Measurements from ENCODE around the gene LRRC23. TPM values are rescaled to one million over a fixed set of nuclear protein-coding genes. Genes with fewer than 3 reads are reported as not detected.

The LRRC23 gene
- total RNA-seq, 1 donor from 2014 or later = 14.5 TPM

DNA sequence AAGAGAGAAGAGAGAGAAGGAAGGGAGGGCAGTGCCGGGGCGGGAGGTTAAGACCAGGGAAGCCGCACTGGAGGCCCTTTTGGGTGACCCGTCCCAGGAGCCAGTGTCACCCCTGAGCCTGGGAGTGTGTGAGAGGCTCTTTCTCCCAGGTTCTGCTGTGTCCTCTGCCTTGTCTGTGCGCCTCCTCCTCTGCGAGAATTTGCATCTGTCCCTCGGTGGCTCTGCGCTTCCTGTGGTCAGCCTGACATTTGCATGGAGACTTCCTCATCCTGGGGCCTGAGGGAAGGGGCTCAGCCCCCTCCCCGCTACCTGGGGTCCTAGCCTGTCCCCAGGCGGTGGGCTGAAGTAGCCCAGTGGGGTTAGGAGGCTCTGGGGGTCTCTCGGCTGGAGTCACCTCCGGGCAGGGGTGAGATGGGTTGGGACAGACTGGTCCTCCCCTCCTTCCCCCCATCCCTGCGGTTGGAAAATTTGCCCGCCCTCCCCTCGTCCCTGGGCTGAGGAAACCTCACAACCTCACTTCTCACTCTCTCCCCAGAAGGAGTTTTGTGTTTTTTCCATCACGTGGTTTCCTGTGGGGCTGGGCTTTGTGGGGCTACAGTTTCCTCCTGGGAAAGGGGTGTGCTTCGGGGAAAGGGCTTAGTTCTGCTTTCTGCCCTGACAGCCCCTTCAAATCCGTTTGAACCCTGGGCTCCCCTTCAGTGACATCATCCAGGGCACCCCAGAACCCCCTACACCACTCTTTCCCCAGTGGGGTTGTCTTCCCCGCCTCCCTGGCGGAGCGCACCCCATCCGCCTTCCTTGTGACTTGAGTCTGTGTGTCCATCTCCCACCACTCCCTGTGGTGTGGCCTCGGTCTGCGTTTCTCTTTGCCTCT, 49.1 kb downstream of the LRRC23 start:
- no peak for DNase-seq (ENCODE audit: low read depth)
- TF ChIP-seq, protein P1, sequence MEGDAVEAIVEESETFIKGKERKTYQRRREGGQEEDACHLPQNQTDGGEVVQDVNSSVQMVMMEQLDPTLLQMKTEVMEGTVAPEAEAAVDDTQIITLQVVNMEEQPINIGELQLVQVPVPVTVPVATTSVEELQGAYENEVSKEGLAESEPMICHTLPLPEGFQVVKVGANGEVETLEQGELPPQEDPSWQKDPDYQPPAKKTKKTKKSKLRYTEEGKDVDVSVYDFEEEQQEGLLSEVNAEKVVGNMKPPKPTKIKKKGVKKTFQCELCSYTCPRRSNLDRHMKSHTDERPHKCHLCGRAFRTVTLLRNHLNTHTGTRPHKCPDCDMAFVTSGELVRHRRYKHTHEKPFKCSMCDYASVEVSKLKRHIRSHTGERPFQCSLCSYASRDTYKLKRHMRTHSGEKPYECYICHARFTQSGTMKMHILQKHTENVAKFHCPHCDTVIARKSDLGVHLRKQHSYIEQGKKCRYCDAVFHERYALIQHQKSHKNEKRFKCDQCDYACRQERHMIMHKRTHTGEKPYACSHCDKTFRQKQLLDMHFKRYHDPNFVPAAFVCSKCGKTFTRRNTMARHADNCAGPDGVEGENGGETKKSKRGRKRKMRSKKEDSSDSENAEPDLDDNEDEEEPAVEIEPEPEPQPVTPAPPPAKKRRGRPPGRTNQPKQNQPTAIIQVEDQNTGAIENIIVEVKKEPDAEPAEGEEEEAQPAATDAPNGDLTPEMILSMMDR (conservative IDR thresholded peaks at IDR 0.05; ENCODE audit: low read depth, low read length) = no peak

DNA sequence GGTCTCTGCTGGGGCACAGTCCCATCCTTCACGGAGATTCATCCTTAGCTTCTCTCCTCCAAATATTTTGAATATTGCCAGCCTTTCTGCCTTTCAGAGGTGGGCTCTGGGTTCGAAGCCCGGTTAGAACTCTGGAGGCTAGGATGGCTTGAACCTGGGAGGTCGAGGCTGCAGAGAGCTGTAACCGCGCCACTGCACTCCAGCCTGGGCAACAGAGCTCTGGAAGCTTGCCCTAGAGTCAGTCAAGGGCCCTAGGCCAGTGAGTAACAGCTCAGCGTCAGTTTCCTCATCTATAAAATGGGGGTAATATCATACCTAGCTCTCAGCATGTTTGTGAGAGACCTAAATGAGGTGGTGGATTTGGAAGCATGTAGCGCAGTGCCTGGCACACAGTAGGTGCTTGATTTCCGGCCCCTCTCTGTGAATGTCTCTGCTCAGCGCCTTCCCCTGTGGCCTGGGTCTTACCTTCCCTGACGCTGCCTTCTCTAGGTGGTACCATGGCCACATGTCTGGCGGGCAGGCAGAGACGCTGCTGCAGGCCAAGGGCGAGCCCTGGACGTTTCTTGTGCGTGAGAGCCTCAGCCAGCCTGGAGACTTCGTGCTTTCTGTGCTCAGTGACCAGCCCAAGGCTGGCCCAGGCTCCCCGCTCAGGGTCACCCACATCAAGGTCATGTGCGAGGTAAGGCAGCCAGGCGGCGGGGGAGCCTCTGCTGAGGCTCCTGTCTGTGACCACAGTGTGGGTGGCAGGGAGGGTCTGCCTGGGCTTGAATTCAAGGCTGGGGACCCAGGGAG, 49.9 kb downstream of the LRRC23 start:
- no peak overlapping the region for H3K4me3 ChIP-seq (ENCODE audit: low read depth, low read length)
- no peak for DNase-seq (ENCODE audit: low read depth)
- TF ChIP-seq, protein P1 (conservative IDR thresholded peaks at IDR 0.05; ENCODE audit: low read depth, low read length) = no peak

More for the DNA sequence above, 49.1 kb downstream of the LRRC23 start:
- no peak overlapping the region for H3K4me3 ChIP-seq (ENCODE audit: low read depth, low read length)

DNA sequence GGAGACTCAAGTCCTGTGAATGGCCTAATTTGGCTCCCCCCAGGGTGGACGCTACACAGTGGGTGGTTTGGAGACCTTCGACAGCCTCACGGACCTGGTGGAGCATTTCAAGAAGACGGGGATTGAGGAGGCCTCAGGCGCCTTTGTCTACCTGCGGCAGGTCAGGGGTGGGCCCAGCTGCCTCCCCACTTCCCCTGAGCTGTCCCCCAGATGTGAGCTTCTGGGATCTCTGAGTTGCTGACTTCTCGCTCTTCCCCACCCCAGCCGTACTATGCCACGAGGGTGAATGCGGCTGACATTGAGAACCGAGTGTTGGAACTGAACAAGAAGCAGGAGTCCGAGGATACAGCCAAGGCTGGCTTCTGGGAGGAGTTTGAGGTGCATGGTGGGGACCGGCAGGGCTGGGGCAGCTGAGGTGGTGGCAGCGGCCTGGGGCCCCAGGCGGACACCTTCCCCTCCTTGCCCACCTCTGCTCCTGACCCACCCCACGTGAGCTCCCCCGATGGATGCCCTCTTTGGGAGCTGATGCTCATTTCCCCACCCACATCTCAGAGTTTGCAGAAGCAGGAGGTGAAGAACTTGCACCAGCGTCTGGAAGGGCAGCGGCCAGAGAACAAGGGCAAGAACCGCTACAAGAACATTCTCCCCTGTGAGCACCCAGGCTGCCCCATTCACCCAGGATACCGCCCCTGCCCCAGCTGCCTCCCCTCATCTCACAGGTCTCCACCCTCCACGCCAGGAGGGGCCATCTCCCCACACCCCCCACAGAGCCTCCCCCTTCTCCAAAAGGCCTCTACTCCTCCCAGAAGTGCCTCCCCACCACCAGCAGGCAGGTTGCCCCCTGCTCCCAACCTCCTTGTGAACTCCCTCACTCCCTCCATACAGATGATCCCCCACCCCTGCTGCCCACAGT, 50.7 kb downstream of the LRRC23 start:
- TF ChIP-seq, protein P1 (conservative IDR thresholded peaks at IDR 0.05; ENCODE audit: low read depth, low read length) = no peak
- H3K4me3 ChIP-seq (ENCODE audit: low read depth, low read length) = no peak overlapping the region
- DNase-seq (ENCODE audit: low read depth) = no peak

GRCh38 chr12:6956021-6956727, 51.6 kb downstream of the LRRC23 start:
- DNase-seq (ENCODE audit: low read depth) = no peak
- no peak overlapping the region for H3K4me3 ChIP-seq (ENCODE audit: low read depth, low read length)
- TF ChIP-seq, protein P1 (conservative IDR thresholded peaks at IDR 0.05; ENCODE audit: low read depth, low read length) = no peak

DNA sequence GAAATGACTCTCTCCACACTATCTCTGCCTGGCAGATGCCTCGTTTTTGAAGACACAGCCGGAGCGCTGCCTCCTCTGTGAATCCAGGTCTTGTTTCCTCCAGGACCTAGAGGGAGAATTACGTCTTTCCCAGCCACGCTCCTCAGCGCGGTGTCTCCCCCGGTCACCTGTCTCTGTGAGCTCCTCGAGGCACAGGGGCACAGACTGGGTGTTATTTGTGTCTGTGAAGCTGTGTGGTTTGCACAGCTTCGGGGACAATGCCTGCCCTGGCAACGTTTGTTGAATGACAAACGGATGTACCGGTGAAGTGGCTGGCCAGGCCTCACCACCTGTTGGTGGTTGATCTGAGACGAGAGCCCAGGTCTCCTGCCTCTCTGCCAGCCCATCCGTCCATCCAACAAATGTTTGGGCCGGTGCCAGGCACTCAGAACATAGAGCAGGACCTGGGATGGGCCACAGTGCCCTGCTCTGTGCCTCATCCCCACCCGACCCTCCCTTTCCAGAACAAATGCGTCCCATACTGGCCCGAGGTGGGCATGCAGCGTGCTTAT, 52.6 kb downstream of the LRRC23 start:
- no peak overlapping the region for H3K4me3 ChIP-seq (ENCODE audit: low read depth, low read length)
- DNase-seq (ENCODE audit: low read depth) = no peak
- TF ChIP-seq, protein P1 (conservative IDR thresholded peaks at IDR 0.05; ENCODE audit: low read depth, low read length) = no peak

Measured in epithelial cell of proximal tubule (primary cell).